NCI-H187 treated with DMSO at 0.1 percent for 48 hours (cell line): ENCODE data around the gene CRHR2.

Source experiments
- DNase-seq: peaks from one replicate; lab custom pipeline; 2025; lab: John Stamatoyannopoulos, UW

CRHR2 gene

DNA sequence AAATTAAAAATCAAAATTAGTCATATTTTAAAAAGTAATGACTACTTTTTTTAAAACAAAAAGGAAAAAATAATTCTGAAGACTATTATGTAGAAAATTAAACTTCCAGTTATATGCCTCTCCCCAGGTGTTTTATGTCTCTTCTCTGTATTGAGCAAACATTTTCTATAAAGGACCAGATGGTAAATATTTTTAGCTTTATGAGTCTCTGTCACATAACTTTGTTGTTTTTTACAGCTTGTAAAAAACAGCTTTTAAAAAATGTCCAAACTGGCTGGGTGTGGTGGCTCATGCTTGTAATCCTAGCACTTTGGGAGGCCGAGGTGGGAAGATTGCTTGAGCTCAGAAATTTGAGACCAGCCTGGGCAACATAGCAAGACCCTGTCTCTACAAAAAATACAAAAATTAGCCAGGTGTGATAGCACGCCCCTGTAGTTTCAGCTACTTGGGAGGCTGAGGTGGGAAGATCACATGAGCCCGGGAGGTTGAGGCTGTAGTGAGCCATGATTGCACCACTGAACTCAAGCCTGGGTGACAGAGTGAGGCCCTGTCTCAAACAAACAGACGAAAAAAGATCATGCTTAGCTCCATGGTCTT is 64.1 kb downstream of the CRHR2 start:
- DNase-seq: no peak

DNA sequence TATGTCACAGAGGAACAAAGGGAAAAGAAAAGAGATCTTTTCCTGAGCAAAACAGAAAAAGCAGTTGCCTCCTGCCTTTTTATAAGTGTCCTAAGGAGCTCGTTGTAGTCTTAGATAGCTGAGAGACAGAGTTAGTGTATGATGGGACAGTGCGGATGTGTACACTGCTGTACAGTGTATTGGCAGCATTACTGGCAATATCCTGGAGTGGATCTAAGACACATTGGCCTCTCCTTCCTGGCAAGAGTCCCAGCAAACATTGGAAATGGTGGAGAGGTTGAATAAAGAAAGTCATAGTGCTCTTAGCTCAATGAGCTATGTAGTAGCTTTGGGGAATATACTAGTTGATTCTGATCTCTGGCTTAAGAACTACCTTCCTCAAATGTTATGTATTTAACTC is 64.9 kb downstream of the CRHR2 start:
- DNase-seq: no peak

DNA sequence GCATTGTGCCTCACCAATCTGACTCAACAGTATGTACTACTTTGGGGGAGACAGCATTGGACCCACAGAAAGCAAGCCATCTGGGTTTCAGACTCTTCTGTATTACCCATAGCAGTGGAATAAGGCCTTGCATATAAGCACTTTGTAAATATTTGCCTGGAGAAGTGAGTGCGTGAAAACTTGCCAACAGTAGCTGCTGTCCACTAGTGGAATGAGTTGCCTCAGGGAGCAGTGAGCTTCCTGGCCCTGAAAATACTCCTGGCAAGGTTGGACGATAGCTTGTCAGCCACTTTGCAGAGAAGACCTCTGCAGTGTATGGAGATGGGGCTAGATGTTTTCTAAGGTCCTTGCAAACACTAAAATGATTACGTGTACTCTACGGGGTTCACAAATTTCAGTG is 65.9 kb downstream of the CRHR2 start:
- no peak for DNase-seq

DNA sequence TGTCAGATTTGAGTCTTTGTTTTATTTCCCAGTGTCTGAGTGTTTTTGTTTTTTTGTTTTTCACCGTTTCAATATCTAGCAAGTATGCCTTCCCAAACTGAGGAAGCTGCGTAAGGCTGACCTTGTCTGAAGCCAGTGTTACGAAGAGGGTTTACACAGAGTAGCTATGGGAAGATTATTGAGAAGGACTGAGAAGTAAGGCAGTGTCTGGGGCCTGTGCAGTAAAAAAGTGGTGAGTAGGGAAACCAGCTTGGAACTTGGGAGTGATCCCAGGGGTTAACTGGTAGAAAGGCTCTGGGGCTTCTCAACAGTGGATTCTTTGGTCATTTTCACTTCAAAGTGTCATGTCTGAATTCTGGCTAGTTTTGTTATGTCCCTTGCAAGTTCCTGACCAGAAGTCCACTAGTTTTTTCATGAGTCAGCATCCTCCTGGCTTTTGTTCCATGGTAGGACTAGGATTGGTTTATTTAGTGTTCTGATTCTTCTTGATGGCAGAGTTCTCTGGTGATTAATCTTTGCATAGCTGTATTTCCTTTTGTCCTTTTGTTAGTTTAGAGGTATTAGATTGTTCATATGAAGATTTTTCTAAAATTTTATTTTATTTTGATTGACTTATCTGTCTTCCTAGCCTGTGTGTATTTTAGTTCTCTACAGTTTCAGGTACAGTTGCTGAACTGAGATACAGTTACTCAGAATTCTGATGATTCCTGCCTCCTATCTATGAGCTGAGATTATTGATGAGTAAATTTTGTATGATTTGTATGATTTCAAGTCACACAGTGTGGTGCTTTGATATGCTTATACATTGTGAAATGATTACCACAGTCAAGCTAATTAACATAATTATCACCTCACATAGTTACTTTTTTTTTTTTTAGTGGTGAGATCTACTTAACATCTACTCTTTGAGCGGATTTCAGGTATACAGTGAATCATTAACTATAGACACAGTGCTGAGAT is 68.6 kb downstream of the CRHR2 start:
- DNase-seq: no peak

DNA sequence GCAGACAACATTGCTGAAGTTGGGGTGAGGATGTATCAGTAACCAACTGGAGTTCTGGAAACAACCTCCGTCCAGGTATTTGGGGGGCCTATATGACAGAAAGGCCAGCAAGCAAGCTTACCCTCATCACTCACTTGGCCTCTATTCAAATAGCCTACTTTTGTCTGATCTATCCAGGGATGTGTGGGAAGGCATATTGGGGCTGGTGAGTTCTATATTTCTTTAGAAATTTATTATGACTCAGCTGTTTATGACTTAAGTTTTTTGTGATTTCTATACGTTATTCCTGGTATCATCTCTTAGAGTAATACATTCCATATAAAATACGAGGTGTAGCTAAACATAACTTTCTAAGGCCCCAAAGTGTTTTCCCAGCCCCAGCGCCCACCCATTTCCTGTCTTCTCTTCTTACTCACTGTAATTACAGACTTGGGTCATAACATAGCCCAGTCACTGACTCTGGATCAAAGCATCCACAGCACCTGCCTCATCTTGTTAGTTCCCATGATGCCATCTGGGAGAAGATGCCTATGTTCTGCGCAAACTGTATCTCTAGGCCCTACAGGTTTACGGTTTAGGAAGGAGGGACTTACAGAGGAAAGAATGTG is 69.5 kb downstream of the CRHR2 start:
- DNase-seq: no peak

DNA sequence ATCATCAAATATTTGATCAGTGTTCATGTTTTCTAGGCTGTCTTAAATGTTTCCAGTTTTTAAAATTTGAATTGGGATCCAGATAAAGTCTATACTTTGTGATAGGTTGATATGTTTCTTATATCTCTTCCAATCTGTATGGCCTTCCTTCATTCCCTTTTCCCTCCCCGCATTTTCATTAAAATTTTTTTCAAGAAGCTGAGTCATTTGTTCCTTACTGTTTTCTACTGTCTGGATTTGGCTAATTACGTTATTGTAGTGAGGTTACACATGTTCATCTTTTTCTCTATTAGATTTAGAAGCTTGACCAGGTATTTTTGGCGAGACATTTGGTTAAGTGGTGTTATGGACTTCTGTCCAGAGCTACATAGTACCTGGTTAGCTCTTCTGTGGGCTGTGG is 76.4 kb downstream of the CRHR2 start:
- no peak for DNase-seq

DNA sequence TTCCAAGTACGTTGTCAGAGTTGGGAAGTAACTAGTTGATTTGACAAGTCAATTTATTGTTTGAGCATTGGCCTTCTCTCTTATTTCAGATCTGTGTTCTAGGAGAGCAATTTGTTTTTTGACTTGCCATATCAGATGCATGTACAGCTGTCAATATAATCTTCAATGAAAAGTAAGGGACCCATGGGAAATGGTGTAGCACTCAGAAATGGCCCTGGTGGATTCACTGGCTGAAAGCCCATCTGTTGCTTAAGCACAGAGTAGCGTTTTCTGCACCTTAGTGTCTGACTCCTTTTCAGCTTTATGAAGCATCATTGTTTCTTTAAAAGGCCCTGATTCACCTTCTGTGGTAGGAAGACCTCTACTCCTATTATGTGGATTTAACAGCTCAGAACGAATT is 77.4 kb downstream of the CRHR2 start:
- no peak for DNase-seq
